Measurements from ENCODE around the gene TMEM154. TPM values are rescaled to one million over a fixed set of nuclear protein-coding genes. Genes with fewer than 3 reads are reported as not detected.

The TMEM154 gene
- total and polyA plus RNA-seq, 3 donors from 2014 or later = 0.56 to 0.63 (median 0.57) TPM

- no peak overlapping the region for H3K4me3 ChIP-seq
- H3K36me3 ChIP-seq (ENCODE audit: low read depth, missing control alignments) = no peaks in the 10 kb centered on the region
- 85 to 86% methylated on average over 2 of the region's 2 CpGs for WGBS, 2 donors
- H3K9me3 ChIP-seq = no peaks in the 10 kb centered on the region
- intact Hi-C loops (cut with DNase I; ENCODE audit: low total_unique reads) = no loop called here
- H3K4me1 ChIP-seq = no peaks in the 10 kb centered on the region
- no peak overlapping the region for H3K27ac ChIP-seq
- TF ChIP-seq POLR2A (IDR thresholded peaks at IDR 0.05) = no peak
- no peak for TF ChIP-seq CTCF (IDR thresholded peaks at IDR 0.05)
- no peak for DNase-seq
- no peaks in the 10 kb centered on the region for H3K27me3 ChIP-seq
Measured at GRCh38 chr4:152594057-152594456, 85.7 kb downstream of the TMEM154 start.

DNA sequence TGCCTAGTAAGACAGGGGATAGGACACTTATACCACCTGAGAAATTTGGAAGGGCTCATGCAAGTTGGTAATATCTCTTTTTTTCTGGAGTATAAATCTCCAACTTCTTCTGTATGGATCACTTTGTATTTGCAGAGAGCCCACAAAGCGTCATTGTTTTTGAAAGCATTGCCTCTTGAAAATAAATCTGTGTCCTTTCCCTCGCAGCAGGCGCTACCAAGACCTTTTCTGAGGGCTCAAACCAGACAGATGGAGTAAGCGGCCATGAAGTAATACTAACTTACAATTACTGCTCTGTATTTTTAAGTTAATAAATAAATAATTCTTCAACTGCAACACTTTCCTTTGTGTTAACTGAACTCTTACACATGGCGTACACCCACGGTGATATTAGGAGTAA is 87.9 kb downstream of the TMEM154 start:
- TF ChIP-seq CTCF (IDR thresholded peaks at IDR 0.05) (no peak), POLR2A (IDR thresholded peaks at IDR 0.05) (no peak)
- no peak overlapping the region for H3K4me3 ChIP-seq
- H3K27me3 ChIP-seq = no peaks in the 10 kb centered on the region
- H3K27ac ChIP-seq = no peak overlapping the region
- H3K4me1 ChIP-seq = no peaks in the 10 kb centered on the region
- H3K36me3 ChIP-seq (ENCODE audit: low read depth, missing control alignments) = no peaks in the 10 kb centered on the region
- no peaks in the 10 kb centered on the region for H3K9me3 ChIP-seq
- DNase-seq = no peak
- 51 to 65% methylated on average over 6 of the region's 6 CpGs for WGBS, 2 donors
- intact Hi-C loops (cut with DNase I; ENCODE audit: low total_unique reads) = no loop called here

- TF ChIP-seq CTCF (IDR thresholded peaks at IDR 0.05) = no peak
- TF ChIP-seq POLR2A (IDR thresholded peaks at IDR 0.05) = no peak
- no peaks in the 10 kb centered on the region for H3K9me3 ChIP-seq
- no peaks in the 10 kb centered on the region for H3K27me3 ChIP-seq
- H3K27ac ChIP-seq = no peak overlapping the region
- DNase-seq = peak; percentile 49
- intact Hi-C loops (cut with DNase I; ENCODE audit: low total_unique reads) = no loop called here
- H3K4me1 ChIP-seq = no peaks in the 10 kb centered on the region
- H3K4me3 ChIP-seq = peak overlapping the region in 1 of 2 donors; percentile 9
- WGBS, 2 donors = 7 to 9% methylated on average over 10 to 13 of the region's 13 CpGs
- H3K36me3 ChIP-seq (ENCODE audit: low read depth, missing control alignments) = no peaks in the 10 kb centered on the region
Measured at GRCh38 chr4:152591396-152591795, 88.4 kb downstream of the TMEM154 start.

- WGBS, 2 donors = 61 to 68% methylated on average over 4 of the region's 4 CpGs
- no peaks in the 10 kb centered on the region for H3K27me3 ChIP-seq
- no peaks in the 10 kb centered on the region for H3K9me3 ChIP-seq
- no peak overlapping the region for H3K4me3 ChIP-seq
- intact Hi-C loops (cut with DNase I; ENCODE audit: low total_unique reads) = no loop called here
- H3K27ac ChIP-seq = no peak overlapping the region
- no peaks in the 10 kb centered on the region for H3K36me3 ChIP-seq (ENCODE audit: low read depth, missing control alignments)
- TF ChIP-seq CTCF (IDR thresholded peaks at IDR 0.05) (no peak), POLR2A (IDR thresholded peaks at IDR 0.05) (no peak)
- H3K4me1 ChIP-seq = no peaks in the 10 kb centered on the region
- DNase-seq = no peak
Measured at GRCh38 chr4:152590179-152591031, 89.4 kb downstream of the TMEM154 start.

DNA sequence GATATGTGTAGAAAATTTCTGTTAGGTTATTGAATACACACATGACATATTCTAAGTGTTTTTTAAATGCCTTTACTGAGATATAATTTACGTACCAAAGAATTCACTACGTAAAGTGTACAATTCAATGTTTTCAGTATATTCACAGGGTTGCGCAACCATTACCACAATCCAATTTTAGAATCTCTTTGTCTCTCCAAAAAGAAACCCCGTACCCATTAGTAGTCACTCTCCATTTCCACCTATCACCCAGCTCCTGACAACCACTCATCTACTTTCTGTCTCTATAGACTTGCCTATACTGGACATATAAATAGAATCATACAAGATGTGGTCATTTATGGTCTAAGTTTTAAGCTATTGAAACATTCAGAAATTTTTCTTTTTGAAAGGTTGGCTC is 90.9 kb downstream of the TMEM154 start:
- intact Hi-C loops (cut with DNase I; ENCODE audit: low total_unique reads) = no loop called here
- no peak overlapping the region for H3K27ac ChIP-seq

More for the DNA sequence above, 90.9 kb downstream of the TMEM154 start:
- TF ChIP-seq CTCF (IDR thresholded peaks at IDR 0.05) (no peak), POLR2A (IDR thresholded peaks at IDR 0.05) (no peak)
- no peaks in the 10 kb centered on the region for H3K27me3 ChIP-seq
- no peak for DNase-seq
- WGBS, 2 donors = 89 to 94% methylated on average over 4 of the region's 4 CpGs
- H3K9me3 ChIP-seq = no peaks in the 10 kb centered on the region
- H3K4me1 ChIP-seq = no peaks in the 10 kb centered on the region
- no peaks in the 10 kb centered on the region for H3K36me3 ChIP-seq (ENCODE audit: low read depth, missing control alignments)
- H3K4me3 ChIP-seq = no peak overlapping the region
